GM12878 (cell line): ENCODE measurements around the gene AP2B1. TPM values are rescaled to one million over a fixed set of nuclear protein-coding genes. Genes with fewer than 3 reads are reported as not detected.

Source experiments
- ATAC-seq: fragments of 200-7000 bp; cut with Tn5 transposase; 3 replicates; pipeline ENCODE4 v1.9.1; 2020; ENCODE audit warnings: mild to moderate bottlenecking, moderate library complexity
- BruUV-seq: library from RNA; stranded (reverse); fragments of 400-500 nt; replicated peaks from 2 replicates; lab custom pipeline; 2021; lab: Mats Ljungman, UMichigan
- CTCF ChIA-PET: fragments of 300-600 bp; sonication (Branson Sonifier 250); formaldehyde crosslinking; extraction: SDS; loops from one replicate; lab custom pipeline; 2021; ENCODE audit warnings: inconsistent platforms; lab: Yijun Ruan, JAX
- POLR2A ChIA-PET: fragments of 350-600 bp; formaldehyde crosslinking; extraction: SDS; loops from one replicate; lab custom pipeline; 2021; ENCODE audit warnings: inconsistent platforms; lab: Charles Lee
- RAD21 ChIA-PET: fragments of 300-600 bp; sonication (Branson Sonifier 250); formaldehyde crosslinking; loops from one replicate; lab custom pipeline; 2023; ENCODE audit warnings: antibody characterized with exemption; ENCODE audit not compliant: unreplicated experiment; lab: Charles Lee
- SMC1A ChIA-PET: fragments of 300-600 bp; sonication (Branson Sonifier 250); formaldehyde crosslinking; loops from one replicate; lab custom pipeline; 2023; ENCODE audit not compliant: unreplicated experiment, uncharacterized antibody; lab: Charles Lee
- DNase-seq: peaks from one replicate; pipeline ENCODE4 v3.0.0-alpha.2; 2011; ENCODE audit warnings: low read depth, low spot score
- FAIRE-seq: peaks from 3 replicates; lab custom pipeline; 2011; peaks lifted over from hg19 to GRCh38; lab: Jason Lieb, UNC
- H2AFZ ChIP-seq: 2 replicates; pipeline ENCODE4 v1.6.0; 2011; ENCODE audit warnings: low read depth, low read length, control low read depth; ENCODE audit not compliant: control insufficient read depth
- H3K27ac ChIP-seq: 2 replicates; pipeline ENCODE4 v1.5.1; 2011; ENCODE audit warnings: control low read depth; ENCODE audit not compliant: control insufficient read depth, insufficient read depth
- H3K27me3 ChIP-seq, 2 experiments: replicated peaks in 1 of 2; 2 replicates each; pipeline versions ENCODE4 v1.6.0 to v1.6.1; 2011; ENCODE audit warnings: low read length in 1 of 2; ENCODE audit not compliant: control insufficient read depth in 2 of 2, insufficient read depth in 2 of 2
- H3K36me3 ChIP-seq, 2 experiments: 2 replicates each; pipeline ENCODE4 v1.5.1; 2011; ENCODE audit warnings: low read length in 1 of 2; ENCODE audit not compliant: control insufficient read depth in 2 of 2, insufficient read depth in 2 of 2
- H3K4me1 ChIP-seq: 2 replicates; pipeline ENCODE4 v1.6.1; 2011; ENCODE audit warnings: mild to moderate bottlenecking, low read length, moderate library complexity, mixed read lengths; ENCODE audit not compliant: control insufficient read depth, insufficient read depth
- H3K4me2 ChIP-seq: 2 replicates; pipeline ENCODE4 v1.6.0; 2011; ENCODE audit warnings: control low read depth; ENCODE audit not compliant: control insufficient read depth, insufficient read depth
- H3K4me3 ChIP-seq: fragments of 200-600 bp; sonication (generic); 2 replicates; pipeline ENCODE4 v1.5.1; 2016
- H3K79me2 ChIP-seq: 2 replicates; pipeline ENCODE4 v1.6.0; 2011; ENCODE audit warnings: low read length; ENCODE audit not compliant: control insufficient read depth, insufficient read depth
- H3K9ac ChIP-seq: 2 replicates; pipeline ENCODE4 v1.8.0; 2011; ENCODE audit warnings: low read length, control low read depth, mixed read lengths; ENCODE audit not compliant: control insufficient read depth, insufficient read depth
- H3K9me3 ChIP-seq: replicated peaks from 3 replicates; pipeline ENCODE4 v1.5.1; 2011; ENCODE audit warnings: mild to moderate bottlenecking, low read length; ENCODE audit not compliant: control insufficient read depth, insufficient read depth
- H4K20me1 ChIP-seq: 2 replicates; pipeline ENCODE4 v1.6.0; 2011; ENCODE audit not compliant: control insufficient read depth, insufficient read depth
- ASH2L ChIP-seq: fragments of 300-600, 200-600 bp; sonication (generic); IDR thresholded peaks from 2 replicates; pipeline ENCODE4 v1.6.1; 2017; ENCODE audit warnings: low read depth, mild to moderate bottlenecking, borderline replicate concordance
- CBFB ChIP-seq: IDR thresholded peaks from 2 replicates; pipeline ENCODE4 v1.6.1; 2016; ENCODE audit warnings: antibody characterized with exemption, low read depth
- DPF2 ChIP-seq: fragments of 450-650 bp; IDR thresholded peaks from 2 replicates; pipeline ENCODE4 v1.6.1; 2017; ENCODE audit warnings: mild to moderate bottlenecking
- EZH2 ChIP-seq: IDR thresholded peaks from 2 replicates; pipeline ENCODE4 v1.6.1; 2012; ENCODE audit warnings: low read depth, mild to moderate bottlenecking, control low read depth, inconsistent platforms, low read length, borderline replicate concordance; ENCODE audit not compliant: control insufficient read depth
- FOXM1 ChIP-seq: IDR thresholded peaks from 2 replicates; pipeline ENCODE4 v1.6.1; 2012; ENCODE audit warnings: low read depth, mild to moderate bottlenecking, inconsistent platforms, low read length, moderate library complexity
- JUND ChIP-seq: IDR thresholded peaks from 2 replicates; pipeline ENCODE4 v1.6.1; 2012; ENCODE audit warnings: low read depth, mild to moderate bottlenecking, low read length, improper control_type of control experiment, moderate library complexity
- POLR2AphosphoS5 ChIP-seq: IDR thresholded peaks from 2 replicates; pipeline ENCODE4 v1.6.1; 2011; ENCODE audit warnings: mild to moderate bottlenecking, low read length, inconsistent platforms
- SIX5 ChIP-seq: IDR thresholded peaks from 2 replicates; pipeline ENCODE4 v1.6.1; 2011; ENCODE audit warnings: mild to moderate bottlenecking, low read depth, low read length, moderate library complexity; ENCODE audit not compliant: severe bottlenecking
- SMC3 ChIP-seq: IDR thresholded peaks from 2 replicates; pipeline ENCODE4 v1.6.1; 2011; ENCODE audit warnings: low read length, improper control_type of control experiment, borderline replicate concordance
- SREBF1 ChIP-seq: IDR thresholded peaks from 2 replicates; pipeline ENCODE4 v1.6.1; 2012; ENCODE audit warnings: mild to moderate bottlenecking, low read length
- SREBF2 ChIP-seq: IDR thresholded peaks from 2 replicates; pipeline ENCODE4 v1.6.1; 2012; ENCODE audit warnings: mild to moderate bottlenecking, low read length
- ZBED1 ChIP-seq: IDR thresholded peaks from 2 replicates; pipeline ENCODE4 v1.6.1; 2016; ENCODE audit warnings: borderline replicate concordance
- ZNF592 ChIP-seq: fragments of 450-650 bp; IDR thresholded peaks from 2 replicates; pipeline ENCODE4 v1.6.1; 2017; ENCODE audit warnings: mild to moderate bottlenecking, moderate library complexity
- ZZZ3 ChIP-seq: IDR thresholded peaks from 2 replicates; pipeline ENCODE4 v1.6.1; 2011; ENCODE audit warnings: low read depth; ENCODE audit not compliant: control insufficient read depth, insufficient read length
- WGBS: methylation state at CpG from one replicate; pipeline ENCODE4 v1.1.6; 2016; ENCODE audit warnings: low lambda C conversion rate; ENCODE audit not compliant: insufficient replicate concordance, insufficient coverage; ENCODE audit errors: missing lambda C conversion rate; 5-methylcytosine and 5-hydroxymethylcytosine counted together
- in situ Hi-C: fragments of 300-500 bp; cut with MboI; formaldehyde crosslinking; loops from 9 replicates; pipeline ENCODE4 v1.14.3; 2018; ENCODE audit warnings: mixed read lengths
- intact Hi-C: fragments of 100-400 bp; cut with micrococcal nuclease; formaldehyde crosslinking; loops from one replicate; pipeline ENCODE4 v1.14.2; 2022; ENCODE audit not compliant: unreplicated experiment
- polyA plus RNA-seq, 11 experiments: library from polyadenylated mRNA; depleted of rRNA in 4 of 11; unstranded in 6 of 11; stranded (reverse) in 5 of 11; fragments of >200 nt; fragmentation: Nextera tagmentation in 4 of 11; fragmentation: Illumina TruSeq in 1 of 11; extraction: Ambion mirVana in 4 of 11; extraction: Trizol in 1 of 11; gene quantifications; 1 replicate in 1 of 11; 2 replicates in 10 of 11; pipeline versions ENCODE4 v1.2.1 to v1.2.3, GENCODE V29; 2011 to 2016; ENCODE audit warnings: inconsistent platforms in 2 of 11, missing spikeins in 2 of 11, low read depth in 1 of 11
- total RNA-seq, 4 experiments: library from RNA; depleted of rRNA in 3 of 4; stranded (reverse); fragments of >200 nt in 3 of 4; fragmentation: Illumina TruSeq in 1 of 4; extraction: Trizol in 1 of 4; gene quantifications; 2 replicates each; pipeline versions ENCODE4 v1.2.1 to v1.2.3, GENCODE V29; 2013 to 2021

Gene AP2B1
- total and polyA plus RNA-seq, 10 of the 15 experiments (the other 5 are each of a cell fraction or from before 2014, with no cell fraction given), result 18.6 to 112 (median 53.9) TPM

- H3K36me3 ChIP-seq, result no peaks in the 10 kb centered on the region; a peak in 1 of 4 replicates
Observed at GRCh38 chr17:35553310-35553709, 33.8 kb upstream of the AP2B1 start.

More at GRCh38 chr17:35553310-35553709, 33.8 kb upstream of the AP2B1 start:
- no peak for DNase-seq
- SMC1A ChIA-PET, result interaction anchor here (0.8 to 1.4 kb wide), 2 partner anchors 10 to 12 kb away, joined by 3 read pairs; no protein-coding TSS in a partner anchor
- Histone ChIP-seq H3K4me1 (no peaks in the 10 kb centered on the region), H3K27ac (no peak overlapping the region), H3K9ac (no peak overlapping the region), H3K9me3 (no peaks in the 10 kb centered on the region), H3K79me2 (no peaks in the 10 kb centered on the region), H3K27me3 (no peaks in the 10 kb centered on the region), H2AFZ (no peak overlapping the region), H3K4me3 (no peak overlapping the region), H4K20me1 (no peaks in the 10 kb centered on the region), H3K4me2 (no peak overlapping the region)
- ATAC-seq, result no peak
- in situ Hi-C loops, result no loop called here
- BruUV-seq, result no TSS peak
- POLR2A ChIA-PET, result interaction anchor here (1.5 kb wide), 1 partner anchor 14 kb away, joined by 6 read pairs; no protein-coding TSS in a partner anchor
- FAIRE-seq, result no peak
- CTCF ChIA-PET, result interaction anchor here (0.7 to 2.0 kb wide), 4 partner anchors 8 to 464 kb away, joined by 3 to 7 read pairs (median 4); no protein-coding TSS in a partner anchor
- 67% methylated on average over 4 of the region's 4 CpGs for WGBS
- RAD21 ChIA-PET, result interaction anchor here (1.0 kb wide), 1 partner anchor 16 kb away, joined by 4 read pairs; the partner anchor contains the start of gene SLFN12L
- no peak for TF ChIP-seq SIX5
- TF ChIP-seq ZZZ3, result no peak
- no peak for TF ChIP-seq JUND
- no peak for TF ChIP-seq ZBED1
- TF ChIP-seq EZH2, result no peak
- TF ChIP-seq ZNF592, result no peak
- no peak for TF ChIP-seq SMC3
- no peak for TF ChIP-seq DPF2
- no peak for TF ChIP-seq POLR2AphosphoS5
- no peak for TF ChIP-seq FOXM1
- TF ChIP-seq CBFB, result no peak
- no peak for TF ChIP-seq SREBF1
- TF ChIP-seq ASH2L, result no peak
- TF ChIP-seq SREBF2, result no peak
- intact Hi-C loops, result no loop called here
